Measurements from ENCODE around the gene KPNA3.

- TF ChIP-seq, protein P1, sequence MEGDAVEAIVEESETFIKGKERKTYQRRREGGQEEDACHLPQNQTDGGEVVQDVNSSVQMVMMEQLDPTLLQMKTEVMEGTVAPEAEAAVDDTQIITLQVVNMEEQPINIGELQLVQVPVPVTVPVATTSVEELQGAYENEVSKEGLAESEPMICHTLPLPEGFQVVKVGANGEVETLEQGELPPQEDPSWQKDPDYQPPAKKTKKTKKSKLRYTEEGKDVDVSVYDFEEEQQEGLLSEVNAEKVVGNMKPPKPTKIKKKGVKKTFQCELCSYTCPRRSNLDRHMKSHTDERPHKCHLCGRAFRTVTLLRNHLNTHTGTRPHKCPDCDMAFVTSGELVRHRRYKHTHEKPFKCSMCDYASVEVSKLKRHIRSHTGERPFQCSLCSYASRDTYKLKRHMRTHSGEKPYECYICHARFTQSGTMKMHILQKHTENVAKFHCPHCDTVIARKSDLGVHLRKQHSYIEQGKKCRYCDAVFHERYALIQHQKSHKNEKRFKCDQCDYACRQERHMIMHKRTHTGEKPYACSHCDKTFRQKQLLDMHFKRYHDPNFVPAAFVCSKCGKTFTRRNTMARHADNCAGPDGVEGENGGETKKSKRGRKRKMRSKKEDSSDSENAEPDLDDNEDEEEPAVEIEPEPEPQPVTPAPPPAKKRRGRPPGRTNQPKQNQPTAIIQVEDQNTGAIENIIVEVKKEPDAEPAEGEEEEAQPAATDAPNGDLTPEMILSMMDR (conservative IDR thresholded peaks at IDR 0.05; ENCODE audit: low read length), result no peak
- TF ChIP-seq EZH2phosphoT487 (IDR thresholded peaks at IDR 0.05; ENCODE audit: borderline replicate concordance), result no peak
These were observed 98.6 kb downstream of the KPNA3 start for GRCh38 chr13:49693877-49694276.

Measured in Loucy (cell line).